HepG2 (cell line): ENCODE data around the gene IL4I1. TPM values are rescaled to one million over a fixed set of nuclear protein-coding genes. Genes with fewer than 3 reads are reported as not detected.

Experiments
- CBX5 ChIP-seq: sonication (generic); formaldehyde crosslinking; IDR thresholded peaks from 2 replicates; pipeline ENCODE4 v1.4.0; 2020; ENCODE audit warnings: missing genetic modification reagents, borderline replicate concordance
- CHCHD3 ChIP-seq: sonication (generic); formaldehyde crosslinking; IDR thresholded peaks from 2 replicates; pipeline ENCODE4 v1.8.0; 2022; ENCODE audit warnings: mild to moderate bottlenecking, missing genetic modification reagents, moderate library complexity
- GATAD1 ChIP-seq: IDR thresholded peaks from 2 replicates; pipeline ENCODE4 v1.6.1; 2016; ENCODE audit warnings: missing genetic modification reagents, missing compliant biosample characterization
- NR2C2 ChIP-seq: sonication (generic); formaldehyde crosslinking; IDR thresholded peaks from 2 replicates; pipeline ENCODE4 v1.4.0; 2020; ENCODE audit warnings: missing genetic modification reagents, mild to moderate bottlenecking, moderate library complexity, borderline replicate concordance
- ZNF234 ChIP-seq: sonication (generic); formaldehyde crosslinking; conservative IDR thresholded peaks from 2 replicates; pipeline ENCODE4 v1.5.1; 2020; ENCODE audit warnings: mild to moderate bottlenecking, missing genetic modification reagents
- ZNF563 ChIP-seq: sonication (generic); formaldehyde crosslinking; IDR thresholded peaks from 2 replicates; pipeline ENCODE4 v1.8.0; 2022; ENCODE audit warnings: mild to moderate bottlenecking, moderate library complexity, missing genetic modification reagents
- ZNF570 ChIP-seq: sonication (generic); formaldehyde crosslinking; IDR thresholded peaks from 2 replicates; pipeline ENCODE4 v1.4.0; 2020; ENCODE audit warnings: mild to moderate bottlenecking, missing genetic modification reagents, borderline replicate concordance
- ZNF652 ChIP-seq: IDR thresholded peaks from 2 replicates; pipeline ENCODE4 v1.6.1; 2016; ENCODE audit warnings: low read depth, borderline replicate concordance
- ZNF709 ChIP-seq: sonication (generic); formaldehyde crosslinking; IDR thresholded peaks from 2 replicates; pipeline ENCODE4 v1.5.0; 2020; ENCODE audit warnings: mild to moderate bottlenecking, missing genetic modification reagents
- ZZZ3 ChIP-seq: sonication (generic); formaldehyde crosslinking; IDR thresholded peaks from 2 replicates; pipeline ENCODE4 v1.4.0; 2020; ENCODE audit warnings: missing genetic modification reagents, mild to moderate bottlenecking, borderline replicate concordance
- polyA plus RNA-seq, 8 experiments: library from polyadenylated mRNA; depleted of rRNA in 3 of 8; stranded (reverse) in 7 of 8; unstranded in 1 of 8; fragments of >200 nt; fragmentation: Illumina TruSeq in 4 of 8; extraction: Trizol in 4 of 8; gene quantifications; 2 replicates each; pipeline versions ENCODE4 v1.2.1 to v1.2.3, GENCODE V29; 2011 to 2016; ENCODE audit warnings: low read depth in 4 of 8, missing spikeins in 1 of 8, mixed read lengths in 1 of 8; ENCODE audit not compliant: insufficient read depth in 1 of 8
- total RNA-seq, 5 experiments: library from RNA; depleted of rRNA; stranded (reverse); fragments of >200 nt; fragmentation: Illumina TruSeq; extraction: Trizol; gene quantifications; 2 replicates each; pipeline ENCODE4 v1.2.3, GENCODE V29; 2016; ENCODE audit warnings: low read depth in 1 of 5
- TF ChIP-seq, protein P1 (sequence below): sonication (generic); formaldehyde crosslinking; IDR thresholded peaks from 2 replicates; pipeline ENCODE4 v1.4.0; 2020; ENCODE audit warnings: missing genetic modification reagents
- TF ChIP-seq, protein P2 (sequence below): sonication (generic); formaldehyde crosslinking; IDR thresholded peaks from 2 replicates; pipeline ENCODE4 v1.9.0; 2022; ENCODE audit warnings: low read depth, missing genetic modification reagents
- TF ChIP-seq, protein P3 (sequence below): sonication (generic); formaldehyde crosslinking; IDR thresholded peaks from 2 replicates; pipeline ENCODE4 v1.5.0; 2020; ENCODE audit warnings: missing genetic modification reagents
- TF ChIP-seq, protein P4 (sequence below): sonication (generic); formaldehyde crosslinking; IDR thresholded peaks from 2 replicates; pipeline ENCODE4 v1.4.0; 2020; ENCODE audit warnings: missing genetic modification reagents
- TF ChIP-seq, protein P5 (sequence below): sonication (generic); formaldehyde crosslinking; IDR thresholded peaks from 2 replicates; pipeline ENCODE4 v1.5.0; 2020; ENCODE audit warnings: mild to moderate bottlenecking, missing genetic modification reagents, moderate library complexity
- TF ChIP-seq, protein P6 (sequence below): IDR thresholded peaks from 2 replicates; pipeline ENCODE4 v1.6.1; 2012; ENCODE audit warnings: inconsistent platforms
- TF ChIP-seq, protein P7 (sequence below): sonication (generic); formaldehyde crosslinking; IDR thresholded peaks from 2 replicates; pipeline ENCODE4 v1.4.0; 2020; ENCODE audit warnings: missing genetic modification reagents, mild to moderate bottlenecking, borderline replicate concordance

The IL4I1 gene
- total and polyA plus RNA-seq, 2 of the 13 experiments (the other 11 are each of a cell fraction or from before 2014, with no cell fraction given) = not detected

DNA sequence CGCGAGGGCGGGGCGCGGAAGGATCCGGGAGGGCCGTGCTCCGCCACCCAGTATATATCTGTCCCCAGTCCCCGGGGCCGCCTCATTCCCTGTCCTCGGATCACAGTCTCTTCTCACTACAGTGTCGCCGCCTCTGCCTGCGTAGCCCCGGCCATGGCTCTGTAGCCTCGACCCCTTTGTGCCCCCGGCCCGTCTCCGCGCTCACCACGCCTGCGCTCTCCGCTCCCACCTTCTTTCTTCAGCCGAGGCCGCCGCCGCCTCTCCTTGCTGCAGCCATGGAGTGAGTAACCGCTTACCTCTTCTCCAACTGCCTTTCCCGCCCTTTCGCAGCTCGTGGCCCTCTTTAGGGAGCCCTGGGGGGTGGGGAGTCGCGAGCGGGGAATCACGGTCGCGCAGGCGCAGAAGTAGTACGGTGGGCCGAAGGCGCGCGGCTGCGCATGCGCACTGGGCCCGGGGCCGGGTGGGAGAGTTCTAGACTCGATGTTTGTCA lies 32.5 kb upstream of the IL4I1 start, which contains the start of the genes ATF5 and NUP62 (continued):
- TF ChIP-seq, protein P1, sequence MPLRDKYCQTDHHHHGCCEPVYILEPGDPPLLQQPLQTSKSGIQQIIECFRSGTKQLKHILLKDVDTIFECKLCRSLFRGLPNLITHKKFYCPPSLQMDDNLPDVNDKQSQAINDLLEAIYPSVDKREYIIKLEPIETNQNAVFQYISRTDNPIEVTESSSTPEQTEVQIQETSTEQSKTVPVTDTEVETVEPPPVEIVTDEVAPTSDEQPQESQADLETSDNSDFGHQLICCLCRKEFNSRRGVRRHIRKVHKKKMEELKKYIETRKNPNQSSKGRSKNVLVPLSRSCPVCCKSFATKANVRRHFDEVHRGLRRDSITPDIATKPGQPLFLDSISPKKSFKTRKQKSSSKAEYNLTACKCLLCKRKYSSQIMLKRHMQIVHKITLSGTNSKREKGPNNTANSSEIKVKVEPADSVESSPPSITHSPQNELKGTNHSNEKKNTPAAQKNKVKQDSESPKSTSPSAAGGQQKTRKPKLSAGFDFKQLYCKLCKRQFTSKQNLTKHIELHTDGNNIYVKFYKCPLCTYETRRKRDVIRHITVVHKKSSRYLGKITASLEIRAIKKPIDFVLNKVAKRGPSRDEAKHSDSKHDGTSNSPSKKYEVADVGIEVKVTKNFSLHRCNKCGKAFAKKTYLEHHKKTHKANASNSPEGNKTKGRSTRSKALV = peak; percentile 93; the same call in 1 of the 2 replicates
- TF ChIP-seq ZZZ3 (CRISPR knock-in tag) (peak; percentile 32; the same call in 1 of the 2 replicates), CHCHD3 (CRISPR knock-in tag) (no peak), ZNF709 (CRISPR knock-in tag) (peak; percentile 75), ZNF563 (CRISPR knock-in tag) (peak; percentile 85; the same call in 1 of the 2 replicates), NR2C2 (peak; percentile 76), GATAD1 (CRISPR knock-in tag) (peak; percentile 92), CBX5 (CRISPR knock-in tag) (peak; percentile 60; the same call in 1 of the 2 replicates), ZNF570 (CRISPR knock-in tag) (peak; percentile 71), ZNF234 (peak; percentile 81; the same call in 1 of the 2 replicates), ZNF652 (0 out of 2 replicates have a peak, but pooled peaks have one; percentile 12)
- TF ChIP-seq, protein P2, sequence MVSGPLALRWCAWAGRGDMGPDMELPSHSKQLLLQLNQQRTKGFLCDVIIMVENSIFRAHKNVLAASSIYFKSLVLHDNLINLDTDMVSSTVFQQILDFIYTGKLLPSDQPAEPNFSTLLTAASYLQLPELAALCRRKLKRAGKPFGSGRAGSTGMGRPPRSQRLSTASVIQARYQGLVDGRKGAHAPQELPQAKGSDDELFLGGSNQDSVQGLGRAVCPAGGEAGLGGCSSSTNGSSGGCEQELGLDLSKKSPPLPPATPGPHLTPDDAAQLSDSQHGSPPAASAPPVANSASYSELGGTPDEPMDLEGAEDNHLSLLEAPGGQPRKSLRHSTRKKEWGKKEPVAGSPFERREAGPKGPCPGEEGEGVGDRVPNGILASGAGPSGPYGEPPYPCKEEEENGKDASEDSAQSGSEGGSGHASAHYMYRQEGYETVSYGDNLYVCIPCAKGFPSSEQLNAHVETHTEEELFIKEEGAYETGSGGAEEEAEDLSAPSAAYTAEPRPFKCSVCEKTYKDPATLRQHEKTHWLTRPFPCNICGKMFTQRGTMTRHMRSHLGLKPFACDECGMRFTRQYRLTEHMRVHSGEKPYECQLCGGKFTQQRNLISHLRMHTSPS = no peak
- TF ChIP-seq, protein P3, sequence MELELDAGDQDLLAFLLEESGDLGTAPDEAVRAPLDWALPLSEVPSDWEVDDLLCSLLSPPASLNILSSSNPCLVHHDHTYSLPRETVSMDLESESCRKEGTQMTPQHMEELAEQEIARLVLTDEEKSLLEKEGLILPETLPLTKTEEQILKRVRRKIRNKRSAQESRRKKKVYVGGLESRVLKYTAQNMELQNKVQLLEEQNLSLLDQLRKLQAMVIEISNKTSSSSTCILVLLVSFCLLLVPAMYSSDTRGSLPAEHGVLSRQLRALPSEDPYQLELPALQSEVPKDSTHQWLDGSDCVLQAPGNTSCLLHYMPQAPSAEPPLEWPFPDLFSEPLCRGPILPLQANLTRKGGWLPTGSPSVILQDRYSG = peak; percentile 92
- TF ChIP-seq, protein P4, sequence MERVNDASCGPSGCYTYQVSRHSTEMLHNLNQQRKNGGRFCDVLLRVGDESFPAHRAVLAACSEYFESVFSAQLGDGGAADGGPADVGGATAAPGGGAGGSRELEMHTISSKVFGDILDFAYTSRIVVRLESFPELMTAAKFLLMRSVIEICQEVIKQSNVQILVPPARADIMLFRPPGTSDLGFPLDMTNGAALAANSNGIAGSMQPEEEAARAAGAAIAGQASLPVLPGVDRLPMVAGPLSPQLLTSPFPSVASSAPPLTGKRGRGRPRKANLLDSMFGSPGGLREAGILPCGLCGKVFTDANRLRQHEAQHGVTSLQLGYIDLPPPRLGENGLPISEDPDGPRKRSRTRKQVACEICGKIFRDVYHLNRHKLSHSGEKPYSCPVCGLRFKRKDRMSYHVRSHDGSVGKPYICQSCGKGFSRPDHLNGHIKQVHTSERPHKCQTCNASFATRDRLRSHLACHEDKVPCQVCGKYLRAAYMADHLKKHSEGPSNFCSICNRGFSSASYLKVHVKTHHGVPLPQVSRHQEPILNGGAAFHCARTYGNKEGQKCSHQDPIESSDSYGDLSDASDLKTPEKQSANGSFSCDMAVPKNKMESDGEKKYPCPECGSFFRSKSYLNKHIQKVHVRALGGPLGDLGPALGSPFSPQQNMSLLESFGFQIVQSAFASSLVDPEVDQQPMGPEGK = peak; percentile 83
- TF ChIP-seq, protein P5, sequence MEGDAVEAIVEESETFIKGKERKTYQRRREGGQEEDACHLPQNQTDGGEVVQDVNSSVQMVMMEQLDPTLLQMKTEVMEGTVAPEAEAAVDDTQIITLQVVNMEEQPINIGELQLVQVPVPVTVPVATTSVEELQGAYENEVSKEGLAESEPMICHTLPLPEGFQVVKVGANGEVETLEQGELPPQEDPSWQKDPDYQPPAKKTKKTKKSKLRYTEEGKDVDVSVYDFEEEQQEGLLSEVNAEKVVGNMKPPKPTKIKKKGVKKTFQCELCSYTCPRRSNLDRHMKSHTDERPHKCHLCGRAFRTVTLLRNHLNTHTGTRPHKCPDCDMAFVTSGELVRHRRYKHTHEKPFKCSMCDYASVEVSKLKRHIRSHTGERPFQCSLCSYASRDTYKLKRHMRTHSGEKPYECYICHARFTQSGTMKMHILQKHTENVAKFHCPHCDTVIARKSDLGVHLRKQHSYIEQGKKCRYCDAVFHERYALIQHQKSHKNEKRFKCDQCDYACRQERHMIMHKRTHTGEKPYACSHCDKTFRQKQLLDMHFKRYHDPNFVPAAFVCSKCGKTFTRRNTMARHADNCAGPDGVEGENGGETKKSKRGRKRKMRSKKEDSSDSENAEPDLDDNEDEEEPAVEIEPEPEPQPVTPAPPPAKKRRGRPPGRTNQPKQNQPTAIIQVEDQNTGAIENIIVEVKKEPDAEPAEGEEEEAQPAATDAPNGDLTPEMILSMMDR = no peak
- TF ChIP-seq, protein P6, sequence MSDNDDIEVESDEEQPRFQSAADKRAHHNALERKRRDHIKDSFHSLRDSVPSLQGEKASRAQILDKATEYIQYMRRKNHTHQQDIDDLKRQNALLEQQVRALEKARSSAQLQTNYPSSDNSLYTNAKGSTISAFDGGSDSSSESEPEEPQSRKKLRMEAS = peak; percentile 96
- TF ChIP-seq, protein P7, sequence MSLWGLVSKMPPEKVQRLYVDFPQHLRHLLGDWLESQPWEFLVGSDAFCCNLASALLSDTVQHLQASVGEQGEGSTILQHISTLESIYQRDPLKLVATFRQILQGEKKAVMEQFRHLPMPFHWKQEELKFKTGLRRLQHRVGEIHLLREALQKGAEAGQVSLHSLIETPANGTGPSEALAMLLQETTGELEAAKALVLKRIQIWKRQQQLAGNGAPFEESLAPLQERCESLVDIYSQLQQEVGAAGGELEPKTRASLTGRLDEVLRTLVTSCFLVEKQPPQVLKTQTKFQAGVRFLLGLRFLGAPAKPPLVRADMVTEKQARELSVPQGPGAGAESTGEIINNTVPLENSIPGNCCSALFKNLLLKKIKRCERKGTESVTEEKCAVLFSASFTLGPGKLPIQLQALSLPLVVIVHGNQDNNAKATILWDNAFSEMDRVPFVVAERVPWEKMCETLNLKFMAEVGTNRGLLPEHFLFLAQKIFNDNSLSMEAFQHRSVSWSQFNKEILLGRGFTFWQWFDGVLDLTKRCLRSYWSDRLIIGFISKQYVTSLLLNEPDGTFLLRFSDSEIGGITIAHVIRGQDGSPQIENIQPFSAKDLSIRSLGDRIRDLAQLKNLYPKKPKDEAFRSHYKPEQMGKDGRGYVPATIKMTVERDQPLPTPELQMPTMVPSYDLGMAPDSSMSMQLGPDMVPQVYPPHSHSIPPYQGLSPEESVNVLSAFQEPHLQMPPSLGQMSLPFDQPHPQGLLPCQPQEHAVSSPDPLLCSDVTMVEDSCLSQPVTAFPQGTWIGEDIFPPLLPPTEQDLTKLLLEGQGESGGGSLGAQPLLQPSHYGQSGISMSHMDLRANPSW = peak; percentile 87; the same call in 1 of the 2 replicates
